HAP-1 (cell line): ENCODE data around the gene HOXD1.

Source experiments
- DNase-seq, 2 experiments: peaks; one replicate each; pipeline ENCODE4 v3.0.0-alpha.2; 2016 to 2020; ENCODE audit warnings: low spot score in 2 of 2
- H3K27me3 ChIP-seq: fragments of 250-450 bp; sonication (Bioruptor Pico); 2 replicates; pipeline ENCODE4 v1.5.1; 2020; ENCODE audit warnings: low read depth, mild to moderate bottlenecking, moderate library complexity
- H3K36me3 ChIP-seq: fragments of 250-450 bp; sonication (Bioruptor Pico); replicated peaks from 2 replicates; pipeline ENCODE4 v1.5.1; 2020; ENCODE audit warnings: mild to moderate bottlenecking
- H3K4me1 ChIP-seq: fragments of 250-450 bp; sonication (Bioruptor Pico); 2 replicates; pipeline ENCODE4 v1.5.1; 2020; ENCODE audit warnings: mild to moderate bottlenecking
- H3K4me3 ChIP-seq: fragments of 250-450 bp; sonication (Bioruptor Pico); 2 replicates; pipeline ENCODE4 v1.5.1; 2020; ENCODE audit warnings: mild to moderate bottlenecking, moderate library complexity
- H3K9me3 ChIP-seq: fragments of 250-450 bp; sonication (Bioruptor Pico); 2 replicates; pipeline ENCODE4 v1.5.1; 2020; ENCODE audit warnings: mild to moderate bottlenecking, moderate library complexity
- in situ Hi-C: fragments of 300-500 bp; cut with MboI; formaldehyde crosslinking; loops from 3 replicates; pipeline ENCODE4 v1.14.3; 2020; ENCODE audit warnings: low sequenced_read_pairs, inconsistent platforms, mixed read lengths

HOXD1 gene

GRCh38 chr2:176193048-176193447 lies 4.6 kb downstream of the HOXD1 start:
- in situ Hi-C loops, result no loop called here
- DNase-seq, result no peak
- H3K4me3 ChIP-seq, result no peak overlapping the region
- no peaks in the 10 kb centered on the region for H3K9me3 ChIP-seq
- H3K4me1 ChIP-seq, result no peaks in the 10 kb centered on the region; the same call in 1 of the 2 replicates
- peaks cover 4% of the 10 kb centered on the region for H3K27me3 ChIP-seq
- H3K36me3 ChIP-seq, result no peaks in the 10 kb centered on the region

DNA sequence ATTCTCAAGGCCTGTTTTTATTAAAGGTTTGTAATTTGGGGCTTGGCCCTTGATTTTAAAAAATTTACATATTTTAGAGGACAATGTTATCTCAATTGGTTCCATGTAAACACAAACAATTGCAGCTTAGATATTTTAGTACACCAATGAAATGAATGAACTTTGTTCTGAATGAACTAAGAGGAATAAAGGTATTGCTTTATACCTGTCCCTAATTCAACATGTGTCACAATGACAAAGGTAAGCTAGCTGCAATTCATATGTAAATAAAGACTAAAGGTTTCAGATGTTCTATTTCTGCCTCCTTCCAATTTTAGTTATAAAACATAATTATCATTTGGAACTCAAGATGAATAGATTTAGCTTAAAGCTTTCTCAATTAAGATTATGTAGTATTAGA lies 11.4 kb downstream of the HOXD1 start:
- in situ Hi-C loops, result no loop called here
- no peaks in the 10 kb centered on the region for H3K36me3 ChIP-seq
- no peaks in the 10 kb centered on the region for H3K27me3 ChIP-seq

GRCh38 chr2:176200971-176201370 lies 12.5 kb downstream of the HOXD1 start:
- H3K4me1 ChIP-seq, result no peaks in the 10 kb centered on the region
- H3K36me3 ChIP-seq, result no peaks in the 10 kb centered on the region
- no peaks in the 10 kb centered on the region for H3K27me3 ChIP-seq
- no peak overlapping the region for H3K4me3 ChIP-seq
- H3K9me3 ChIP-seq, result no peaks in the 10 kb centered on the region
- no peak for DNase-seq
- in situ Hi-C loops, result no loop called here

More for the DNA sequence above, 11.4 kb downstream of the HOXD1 start:
- no peak overlapping the region for H3K4me3 ChIP-seq
- H3K4me1 ChIP-seq, result no peaks in the 10 kb centered on the region
- no peak for DNase-seq
- no peaks in the 10 kb centered on the region for H3K9me3 ChIP-seq

DNA sequence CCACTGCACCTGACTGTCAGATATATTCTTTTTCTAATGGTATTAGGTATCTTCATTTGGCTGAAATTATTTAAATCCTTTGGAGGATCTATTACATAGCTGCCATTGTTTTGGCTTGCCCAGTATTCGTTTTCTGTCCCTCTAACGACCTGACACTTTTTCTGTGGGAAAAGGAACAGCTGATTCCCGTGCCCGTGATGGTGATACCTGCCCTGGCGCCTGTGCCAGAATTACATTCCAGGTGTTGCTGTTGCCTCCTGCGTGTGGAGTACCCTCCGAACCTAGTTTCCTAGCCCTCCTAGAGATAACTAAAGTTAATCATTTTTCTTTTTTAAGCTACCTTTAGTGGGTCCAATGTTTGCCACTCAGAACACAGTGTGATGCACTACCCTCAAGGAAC lies 14.0 kb downstream of the HOXD1 start:
- no peaks in the 10 kb centered on the region for H3K9me3 ChIP-seq
- no peaks in the 10 kb centered on the region for H3K27me3 ChIP-seq
- DNase-seq, result no peak
- H3K4me3 ChIP-seq, result no peak overlapping the region
- in situ Hi-C loops, result no loop called here
- H3K36me3 ChIP-seq, result no peaks in the 10 kb centered on the region
- H3K4me1 ChIP-seq, result no peaks in the 10 kb centered on the region

DNA sequence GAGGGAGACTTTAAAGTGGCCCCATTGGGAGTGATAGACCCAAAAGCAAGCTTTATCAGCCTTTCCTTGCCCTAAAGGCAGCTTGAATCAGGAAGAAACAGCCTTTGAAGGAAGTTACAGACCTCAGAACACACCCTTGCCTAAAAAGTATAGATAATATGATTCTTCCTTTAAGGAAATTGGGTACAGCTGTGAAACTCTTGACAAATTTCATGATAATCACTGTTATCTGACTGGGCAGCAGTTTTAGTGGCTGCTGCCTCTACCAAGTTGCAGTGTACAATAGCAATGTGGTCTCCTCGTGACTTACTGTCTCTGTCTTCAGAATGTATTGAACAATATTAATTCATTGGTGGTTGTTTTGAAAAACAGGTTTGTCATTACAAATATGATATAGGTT lies 16.7 kb downstream of the HOXD1 start:
- no peak for DNase-seq
- Histone ChIP-seq H3K9me3 (no peaks in the 10 kb centered on the region), H3K36me3 (no peaks in the 10 kb centered on the region), H3K27me3 (no peaks in the 10 kb centered on the region), H3K4me1 (no peaks in the 10 kb centered on the region), H3K4me3 (no peak overlapping the region)
- in situ Hi-C loops, result no loop called here

- Histone ChIP-seq H3K27me3 (no peaks in the 10 kb centered on the region), H3K4me1 (no peaks in the 10 kb centered on the region), H3K9me3 (no peaks in the 10 kb centered on the region), H3K36me3 (no peaks in the 10 kb centered on the region), H3K4me3 (no peak overlapping the region)
- DNase-seq, result no peak
- in situ Hi-C loops, result no loop called here
Observed at GRCh38 chr2:176206136-176206535, 17.7 kb downstream of the HOXD1 start.

DNA sequence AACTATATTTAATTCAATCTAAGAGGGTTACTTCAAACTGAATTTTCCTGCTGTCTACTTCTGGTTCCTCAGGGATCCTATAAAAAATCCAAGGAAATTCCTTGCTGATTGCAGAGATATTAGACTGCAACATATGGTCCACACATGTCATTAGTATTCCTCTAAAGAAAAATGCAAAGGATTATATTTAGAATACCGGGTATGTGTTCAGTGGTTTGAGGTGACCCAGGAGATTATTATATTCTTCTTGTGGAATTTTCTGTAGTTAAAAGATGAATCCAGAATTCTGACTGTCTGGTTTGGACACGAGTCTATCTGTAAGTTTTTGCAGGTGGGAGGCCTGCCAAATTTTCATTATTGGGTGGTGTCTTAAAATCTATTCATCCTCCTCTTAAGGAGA lies 18.2 kb downstream of the HOXD1 start:
- Histone ChIP-seq H3K4me1 (no peaks in the 10 kb centered on the region), H3K27me3 (no peaks in the 10 kb centered on the region), H3K4me3 (no peak overlapping the region), H3K36me3 (no peaks in the 10 kb centered on the region), H3K9me3 (no peaks in the 10 kb centered on the region)
- in situ Hi-C loops, result no loop called here
- no peak for DNase-seq

- no peaks in the 10 kb centered on the region for H3K27me3 ChIP-seq
- in situ Hi-C loops, result no loop called here
- no peak overlapping the region for H3K4me3 ChIP-seq
- no peaks in the 10 kb centered on the region for H3K36me3 ChIP-seq
- no peak for DNase-seq
- no peaks in the 10 kb centered on the region for H3K4me1 ChIP-seq
- no peaks in the 10 kb centered on the region for H3K9me3 ChIP-seq
Observed at GRCh38 chr2:176211110-176211509, 22.6 kb downstream of the HOXD1 start.

GRCh38 chr2:176212276-176212675 lies 23.8 kb downstream of the HOXD1 start:
- H3K4me3 ChIP-seq, result no peak overlapping the region
- no peak for DNase-seq
- H3K27me3 ChIP-seq, result no peaks in the 10 kb centered on the region
- H3K36me3 ChIP-seq, result no peaks in the 10 kb centered on the region
- H3K4me1 ChIP-seq, result no peaks in the 10 kb centered on the region
- no peaks in the 10 kb centered on the region for H3K9me3 ChIP-seq
- in situ Hi-C loops, result no loop called here

DNA sequence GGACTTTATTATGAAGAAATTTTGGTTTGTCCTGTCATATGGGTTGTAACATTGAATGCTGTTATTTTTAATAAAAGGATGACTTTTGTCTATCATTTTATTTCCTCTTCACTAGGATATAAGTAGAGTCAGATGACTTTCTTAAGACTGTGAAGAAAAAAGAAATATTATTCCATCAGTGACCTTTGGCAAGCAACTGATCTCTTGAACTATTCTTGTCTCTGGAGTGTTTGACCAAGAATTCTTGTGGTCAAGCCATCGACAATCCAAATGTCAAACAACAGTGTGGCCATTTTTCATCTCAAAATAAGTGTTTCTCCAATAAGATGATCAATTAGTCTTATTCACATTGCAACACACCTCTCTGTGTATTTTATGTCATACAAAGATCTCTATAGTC lies 24.9 kb downstream of the HOXD1 start:
- Histone ChIP-seq H3K27me3 (no peaks in the 10 kb centered on the region), H3K9me3 (no peaks in the 10 kb centered on the region), H3K4me1 (no peaks in the 10 kb centered on the region), H3K36me3 (no peaks in the 10 kb centered on the region), H3K4me3 (no peak overlapping the region)
- no peak for DNase-seq
- in situ Hi-C loops, result no loop called here

DNA sequence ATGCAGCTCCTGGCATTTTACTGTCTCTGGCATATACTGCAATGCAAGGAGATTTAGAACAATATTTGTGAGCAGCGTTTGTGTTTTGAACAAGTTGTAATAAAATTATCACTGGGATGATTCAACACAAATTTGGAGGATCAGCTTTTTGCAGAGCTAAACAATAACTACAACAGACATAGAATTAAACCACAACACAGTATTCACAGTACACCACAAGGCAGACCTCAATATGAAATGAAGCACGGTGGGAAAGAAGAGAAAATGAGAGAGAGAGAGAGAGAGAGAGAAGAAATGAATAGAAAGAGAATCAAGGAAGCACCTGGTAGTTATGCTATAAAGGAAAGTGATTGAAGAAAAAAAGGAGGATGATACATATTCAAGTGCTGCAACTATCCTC lies 39.4 kb downstream of the HOXD1 start:
- Histone ChIP-seq H3K4me1 (no peaks in the 10 kb centered on the region), H3K36me3 (no peaks in the 10 kb centered on the region), H3K27me3 (peaks cover 5% of the 10 kb centered on the region; the same call in 1 of the 2 replicates), H3K9me3 (no peaks in the 10 kb centered on the region), H3K4me3 (no peak overlapping the region)
- in situ Hi-C loops, result no loop called here
- no peak for DNase-seq

GRCh38 chr2:176234156-176234555 lies 45.7 kb downstream of the HOXD1 start:
- Histone ChIP-seq H3K4me3 (no peak overlapping the region), H3K9me3 (no peaks in the 10 kb centered on the region), H3K4me1 (peaks cover 5% of the 10 kb centered on the region; the same call in 1 of the 2 replicates), H3K36me3 (no peaks in the 10 kb centered on the region), H3K27me3 (0 out of 2 replicates have a peak, but pooled peaks cover 2% of the 10 kb centered on the region)
- DNase-seq, result no peak
- in situ Hi-C loops, result no loop called here

DNA sequence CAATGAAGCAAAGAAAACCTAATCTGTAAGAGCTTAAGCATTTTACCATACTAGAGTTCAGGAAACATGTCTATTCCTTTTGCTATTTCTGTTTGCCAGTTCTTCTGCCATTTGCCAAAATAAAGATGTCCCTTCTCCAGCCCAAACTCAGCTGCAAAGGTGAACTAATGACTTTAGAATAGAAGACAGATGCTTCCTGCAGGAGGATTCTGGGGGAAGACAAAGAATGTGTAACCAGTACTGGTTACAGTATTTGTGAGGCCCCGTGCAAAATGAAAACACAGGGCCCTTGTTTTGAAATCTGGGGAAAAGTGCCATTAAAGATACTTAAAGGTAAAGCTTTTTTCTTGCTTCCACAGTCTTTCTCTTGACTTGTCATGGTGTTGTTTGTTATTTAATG lies 46.5 kb downstream of the HOXD1 start:
- Histone ChIP-seq H3K4me3 (no peak overlapping the region), H3K27me3 (0 out of 2 replicates have a peak, but pooled peaks cover 2% of the 10 kb centered on the region), H3K36me3 (no peaks in the 10 kb centered on the region), H3K9me3 (no peaks in the 10 kb centered on the region), H3K4me1 (peaks cover 5% of the 10 kb centered on the region; the same call in 1 of the 2 replicates)
- no peak for DNase-seq
- in situ Hi-C loops, result no loop called here

DNA sequence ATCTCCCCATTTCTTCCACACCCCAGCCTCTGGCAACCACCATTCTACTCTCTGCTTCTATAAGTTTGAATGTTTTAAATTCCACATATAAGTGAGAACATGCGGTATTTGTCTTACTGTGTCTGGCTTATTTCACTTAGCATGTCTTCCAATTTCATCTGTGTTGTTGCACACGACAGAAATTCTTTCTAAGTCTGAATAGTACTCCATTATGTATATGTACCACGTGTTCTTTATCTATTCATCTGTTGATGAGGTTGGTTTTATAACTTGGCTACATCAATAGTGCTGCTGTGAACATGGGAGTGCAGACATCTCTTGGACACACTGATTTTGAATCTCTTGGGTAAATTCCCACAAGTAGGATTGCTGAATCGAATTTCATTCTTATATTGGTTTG lies 49.0 kb downstream of the HOXD1 start:
- H3K4me1 ChIP-seq, result peaks cover 5% of the 10 kb centered on the region; the same call in 1 of the 2 replicates
- no peaks in the 10 kb centered on the region for H3K36me3 ChIP-seq
- in situ Hi-C loops, result no loop called here
- peak in 1 of 2 experiments; percentile 43 for DNase-seq
- 0 out of 2 replicates have a peak, but pooled peaks cover 2% of the 10 kb centered on the region for H3K27me3 ChIP-seq
- H3K9me3 ChIP-seq, result no peaks in the 10 kb centered on the region
- H3K4me3 ChIP-seq, result no peak overlapping the region

DNA sequence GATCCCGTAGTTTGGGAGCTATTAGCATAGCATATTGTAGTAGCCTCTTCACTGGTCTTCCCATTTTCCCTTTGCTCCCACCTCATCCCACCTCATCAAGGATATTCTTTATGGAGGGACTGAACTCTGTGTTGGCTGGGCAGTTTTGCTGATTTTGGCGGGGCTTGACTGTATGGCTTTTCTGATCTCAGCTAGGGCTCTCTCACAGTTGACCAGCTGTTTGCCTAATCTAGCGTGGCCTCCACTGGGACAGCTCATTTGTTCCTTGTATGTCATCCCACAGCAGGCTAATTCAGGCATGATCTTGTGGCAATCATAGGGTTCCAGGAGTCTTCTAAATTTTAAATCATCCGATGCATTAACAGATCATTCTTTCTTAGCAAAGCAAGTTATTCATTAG lies 50.6 kb downstream of the HOXD1 start:
- 0 out of 2 replicates have a peak, but pooled peaks cover 2% of the 10 kb centered on the region for H3K27me3 ChIP-seq
- DNase-seq, result no peak
- no peak overlapping the region for H3K4me3 ChIP-seq
- H3K4me1 ChIP-seq, result peaks cover 5% of the 10 kb centered on the region; the same call in 1 of the 2 replicates
- in situ Hi-C loops, result no loop called here
- H3K36me3 ChIP-seq, result no peaks in the 10 kb centered on the region
- H3K9me3 ChIP-seq, result no peaks in the 10 kb centered on the region
